ENCODE measurements around the gene EDDM3A.

- TF ChIP-seq EP300 (IDR thresholded peaks at IDR 0.05) (no peak), ESRRA (IDR thresholded peaks at IDR 0.05; ENCODE audit: borderline replicate concordance, low read length) (no peak), CTCF (IDR thresholded peaks at IDR 0.05) (no peak), NPAS2 (CRISPR knock-in tag; IDR thresholded peaks at IDR 0.05; ENCODE audit: borderline replicate concordance) (no peak), CBX2 (IDR thresholded peaks at IDR 0.05; ENCODE audit: borderline replicate concordance, low read depth) (no peak), RCOR1 (IDR thresholded peaks at IDR 0.05; ENCODE audit: low read depth, low read length) (no peak), RFX5 (IDR thresholded peaks at IDR 0.05) (no peak), CBX8 (IDR thresholded peaks at IDR 0.05) (no peak)
These were observed 23.7 kb downstream of the EDDM3A start for GRCh38 chr14:20769421-20769820.

Data from A549 (cell line).